Measurements from ENCODE around the gene DISC1.

- TF ChIP-seq, protein P1, sequence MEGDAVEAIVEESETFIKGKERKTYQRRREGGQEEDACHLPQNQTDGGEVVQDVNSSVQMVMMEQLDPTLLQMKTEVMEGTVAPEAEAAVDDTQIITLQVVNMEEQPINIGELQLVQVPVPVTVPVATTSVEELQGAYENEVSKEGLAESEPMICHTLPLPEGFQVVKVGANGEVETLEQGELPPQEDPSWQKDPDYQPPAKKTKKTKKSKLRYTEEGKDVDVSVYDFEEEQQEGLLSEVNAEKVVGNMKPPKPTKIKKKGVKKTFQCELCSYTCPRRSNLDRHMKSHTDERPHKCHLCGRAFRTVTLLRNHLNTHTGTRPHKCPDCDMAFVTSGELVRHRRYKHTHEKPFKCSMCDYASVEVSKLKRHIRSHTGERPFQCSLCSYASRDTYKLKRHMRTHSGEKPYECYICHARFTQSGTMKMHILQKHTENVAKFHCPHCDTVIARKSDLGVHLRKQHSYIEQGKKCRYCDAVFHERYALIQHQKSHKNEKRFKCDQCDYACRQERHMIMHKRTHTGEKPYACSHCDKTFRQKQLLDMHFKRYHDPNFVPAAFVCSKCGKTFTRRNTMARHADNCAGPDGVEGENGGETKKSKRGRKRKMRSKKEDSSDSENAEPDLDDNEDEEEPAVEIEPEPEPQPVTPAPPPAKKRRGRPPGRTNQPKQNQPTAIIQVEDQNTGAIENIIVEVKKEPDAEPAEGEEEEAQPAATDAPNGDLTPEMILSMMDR (IDR thresholded peaks at IDR 0.05), result no peak
- TF ChIP-seq POLR2AphosphoS5 (IDR thresholded peaks at IDR 0.05; ENCODE audit: low read depth, low read length) (no peak), SIN3A (IDR thresholded peaks at IDR 0.05; ENCODE audit: borderline replicate concordance, insufficient read depth, low read depth, low read length) (no peak)
Observed at GRCh38 chr1:231632119-231632518, 5.5 kb downstream of the DISC1 start.
